ENCODE results near the gene USP22.

USP22 gene

DNA sequence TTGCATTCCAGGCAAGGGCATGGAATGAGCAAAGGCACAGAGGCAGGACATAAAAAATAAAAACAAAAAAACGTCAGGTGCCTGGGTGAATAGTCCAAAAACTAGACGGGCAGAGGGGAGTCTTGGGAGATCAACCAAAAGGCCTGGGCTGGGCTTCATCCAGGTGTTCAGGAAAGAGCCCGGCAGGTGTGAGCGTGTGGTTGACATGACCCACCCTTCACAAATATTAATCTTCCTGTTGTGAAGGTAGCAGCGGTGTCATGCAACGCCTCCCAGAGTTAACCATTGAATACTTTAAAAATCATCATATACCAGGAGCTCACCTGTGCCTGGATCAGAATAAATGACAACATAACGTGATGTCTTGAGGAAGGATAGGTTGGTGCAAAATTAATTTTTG, 90.6 kb downstream of the USP22 start:
- Histone ChIP-seq H3K4me1 (ENCODE audit: insufficient read depth, low read length) (no peaks in the 10 kb centered on the region), H3K9ac (ENCODE audit: low read depth, low read length) (no peak overlapping the region), H3K36me3 (ENCODE audit: insufficient read depth, low read depth, low read length) (no peaks in the 10 kb centered on the region), H3K4me3 (ENCODE audit: low read length) (no peak overlapping the region), H3K27ac (ENCODE audit: low read length) (no peak overlapping the region), H3K27me3 (ENCODE audit: insufficient read depth, low read length) (no peaks in the 10 kb centered on the region), H3K9me3 (ENCODE audit: insufficient read depth, low read depth, low read length) (no peaks in the 10 kb centered on the region)
